Mesenchymal stem cell (in vitro differentiated cells and primary cell): ENCODE measurements around the gene DNAI4.
"Not testable (repeated sequence)": the region's sequence is repeated elsewhere in the genome, so short reads cannot be mapped to it uniquely, and the experiment has no call there.

Experiments
- DNase-seq: peaks from one replicate; pipeline ENCODE4 v3.0.0-alpha.2; 2013
- H2AFZ ChIP-seq: one replicate; pipeline ENCODE4 v1.6.1; 2013; ENCODE audit warnings: low read depth, mild to moderate bottlenecking, control low read depth, inconsistent platforms, low read length, moderate library complexity
- H2AK5ac ChIP-seq: 2 replicates; pipeline ENCODE4 v1.6.1; 2013; ENCODE audit warnings: low read length, moderate library complexity, mild to moderate bottlenecking, inconsistent platforms; ENCODE audit not compliant: severe bottlenecking
- H2BK120ac ChIP-seq: one replicate; pipeline ENCODE4 v1.6.1; 2013; ENCODE audit warnings: low read depth, mild to moderate bottlenecking, inconsistent platforms, low read length, moderate library complexity
- H2BK12ac ChIP-seq, 2 experiments: one replicate each; pipeline ENCODE4 v1.6.1; 2013; ENCODE audit warnings: inconsistent platforms in 2 of 2, low read length in 2 of 2, mild to moderate bottlenecking in 2 of 2, moderate library complexity in 2 of 2, control low read depth in 1 of 2
- H2BK15ac ChIP-seq: one replicate; pipeline ENCODE4 v1.6.1; 2013; ENCODE audit warnings: mild to moderate bottlenecking, low read depth, inconsistent platforms; ENCODE audit not compliant: poor library complexity, severe bottlenecking
- H2BK5ac ChIP-seq: 2 replicates; pipeline ENCODE4 v1.6.1; 2013; ENCODE audit warnings: low read depth, mild to moderate bottlenecking, low read length, control low read depth, inconsistent platforms; ENCODE audit not compliant: poor library complexity, severe bottlenecking
- H3K14ac ChIP-seq, 2 experiments: one replicate each; pipeline ENCODE4 v1.6.1; 2013; ENCODE audit warnings: inconsistent platforms in 2 of 2, low read length in 2 of 2, control low read depth in 1 of 2, mild to moderate bottlenecking in 1 of 2, moderate library complexity in 1 of 2
- H3K18ac ChIP-seq, 2 experiments: one replicate each; pipeline ENCODE4 v1.6.1; 2013; ENCODE audit warnings: inconsistent platforms in 2 of 2, low read length in 2 of 2, control low read depth in 1 of 2, low read depth in 1 of 2, mild to moderate bottlenecking in 1 of 2
- H3K23ac ChIP-seq, 2 experiments: one replicate each; pipeline ENCODE4 v1.6.1; 2013; ENCODE audit warnings: inconsistent platforms in 2 of 2, low read length in 2 of 2, mild to moderate bottlenecking in 2 of 2, moderate library complexity in 2 of 2, control low read depth in 1 of 2
- H3K27ac ChIP-seq: 2 replicates; pipeline ENCODE4 v1.5.1; 2013; ENCODE audit warnings: mild to moderate bottlenecking, moderate library complexity, low read length, control low read depth, inconsistent platforms; ENCODE audit not compliant: poor library complexity, severe bottlenecking
- H3K27me3 ChIP-seq, 2 experiments: 2 replicates each; pipeline versions ENCODE4 v1.6.1 to v1.7.0; 2013; ENCODE audit warnings: low read length in 2 of 2, mild to moderate bottlenecking in 2 of 2, moderate library complexity in 2 of 2, control low read depth in 1 of 2, inconsistent platforms in 1 of 2; ENCODE audit not compliant: control insufficient read depth in 1 of 2, insufficient read depth in 1 of 2
- H3K36me3 ChIP-seq, 2 experiments: 2 replicates each; pipeline versions ENCODE4 v1.6.1 to v1.7.0; 2013; ENCODE audit warnings: low read length in 2 of 2, control low read depth in 1 of 2, inconsistent platforms in 1 of 2, low read depth in 1 of 2, mild to moderate bottlenecking in 1 of 2; ENCODE audit not compliant: insufficient read depth in 2 of 2, control insufficient read depth in 1 of 2
- H3K4ac ChIP-seq, 2 experiments: one replicate each; pipeline ENCODE4 v1.6.1; 2013; ENCODE audit warnings: inconsistent platforms in 2 of 2, low read length in 2 of 2, mild to moderate bottlenecking in 2 of 2, moderate library complexity in 2 of 2, control low read depth in 1 of 2, low read depth in 1 of 2
- H3K4me1 ChIP-seq: 2 replicates; pipeline ENCODE4 v1.6.1; 2013; ENCODE audit warnings: low read depth, low read length, control low read depth; ENCODE audit not compliant: control insufficient read depth, insufficient read depth
- H3K4me2 ChIP-seq: 2 replicates; pipeline ENCODE4 v1.6.1; 2013; ENCODE audit warnings: low read length, mild to moderate bottlenecking, inconsistent platforms; ENCODE audit not compliant: poor library complexity, severe bottlenecking
- H3K4me3 ChIP-seq, 2 experiments: 2 replicates each; pipeline versions ENCODE4 v1.5.1 to v1.7.0; 2013; ENCODE audit warnings: low read length in 2 of 2, mild to moderate bottlenecking in 2 of 2, control low read depth in 1 of 2, low read depth in 1 of 2; ENCODE audit not compliant: insufficient read depth in 1 of 2
- H3K79me1 ChIP-seq: replicated peaks from 2 replicates; pipeline ENCODE4 v1.6.1; 2013; ENCODE audit warnings: mild to moderate bottlenecking, control low read depth, low read length, inconsistent platforms; ENCODE audit not compliant: poor library complexity, severe bottlenecking
- H3K9ac ChIP-seq: 2 replicates; pipeline ENCODE4 v1.7.0; 2013; ENCODE audit warnings: mild to moderate bottlenecking, low read length, moderate library complexity
- H3K9me3 ChIP-seq: 2 replicates; pipeline ENCODE4 v1.7.0; 2013; ENCODE audit warnings: mild to moderate bottlenecking, low read length; ENCODE audit not compliant: control insufficient read depth
- H4K8ac ChIP-seq: one replicate; pipeline ENCODE4 v1.6.1; 2013; ENCODE audit warnings: inconsistent platforms, mild to moderate bottlenecking, low read length, moderate library complexity
- H4K91ac ChIP-seq: one replicate; pipeline ENCODE4 v1.6.1; 2013; ENCODE audit warnings: mild to moderate bottlenecking, low read length, inconsistent platforms
- WGBS: methylation state at CpG from one replicate; pipeline ENCODE4 v1.1.7; 2013; ENCODE audit warnings: mixed read lengths; 5-methylcytosine and 5-hydroxymethylcytosine counted together

The DNAI4 gene

DNA sequence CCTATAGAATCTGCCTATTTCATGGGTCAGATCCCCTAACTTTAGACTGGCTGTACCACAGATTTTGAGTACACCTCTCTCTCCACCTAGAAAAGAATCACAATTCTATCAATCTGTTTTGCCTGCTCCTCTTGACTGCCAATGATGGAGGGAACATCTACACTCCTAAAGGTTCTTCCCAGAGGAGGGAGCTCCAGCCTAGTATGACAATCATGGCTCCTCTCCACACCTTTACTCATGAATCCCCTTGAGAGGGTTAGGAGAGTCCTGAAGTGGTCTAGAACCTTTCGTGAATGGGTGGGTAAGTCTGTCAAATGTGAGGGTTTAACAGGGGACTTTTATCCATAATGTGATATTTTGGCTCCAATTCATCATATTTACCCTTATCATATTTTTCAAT lies 48.0 kb downstream of the DNAI4 start:
- Histone ChIP-seq H3K9ac (no peak overlapping the region), H2BK12ac (no peak overlapping the region), H2BK5ac (no peak overlapping the region), H3K23ac (no peak overlapping the region), H3K79me1 (no peaks in the 10 kb centered on the region), H3K14ac (no peak overlapping the region), H3K4ac (no peak overlapping the region), H3K27ac (no peak overlapping the region), H2BK15ac (no peak overlapping the region), H4K8ac (no peak overlapping the region), H3K36me3 (no peaks in the 10 kb centered on the region), H4K91ac (no peak overlapping the region), H3K4me2 (no peak overlapping the region), H3K27me3 (no peaks in the 10 kb centered on the region), H3K4me3 (no peak overlapping the region), H3K18ac (no peak overlapping the region), H2AFZ (no peak overlapping the region), H2AK5ac (no peak overlapping the region), H3K4me1 (no peaks in the 10 kb centered on the region), H3K9me3 (peaks cover 24% of the 10 kb centered on the region), H2BK120ac (no peak overlapping the region)
- no peak for DNase-seq
- WGBS, result no CpG with 5 or more reads among the region's 1 CpG

DNA sequence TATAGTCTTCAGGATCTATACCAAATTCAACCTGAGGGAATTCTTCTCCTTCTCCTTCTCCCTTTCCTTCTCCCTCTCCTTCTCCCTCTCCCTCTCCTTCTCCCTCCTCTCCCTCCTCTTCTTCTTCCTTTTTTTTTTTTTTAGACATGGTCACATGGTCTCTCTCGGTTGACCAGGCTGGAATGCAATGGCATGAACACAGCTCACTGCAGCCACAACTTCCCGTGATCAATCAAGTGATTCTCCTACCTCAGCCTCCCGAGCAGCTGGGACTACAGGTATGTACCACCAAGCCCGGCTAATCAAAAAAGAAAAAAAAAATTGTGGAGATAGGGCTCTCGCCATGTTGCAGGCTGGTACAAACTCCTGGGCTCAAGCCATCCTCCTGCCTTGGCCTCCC lies 51.5 kb downstream of the DNAI4 start:
- H3K27me3 ChIP-seq, result no peaks in the 10 kb centered on the region
- no peaks in the 10 kb centered on the region for H3K79me1 ChIP-seq
- DNase-seq, result no peak
- no peak overlapping the region for H4K8ac ChIP-seq
- H3K27ac ChIP-seq, result no peak overlapping the region
- no peak overlapping the region for H2BK12ac ChIP-seq
- no peak overlapping the region for H2AFZ ChIP-seq
- H3K23ac ChIP-seq, result no peak overlapping the region
- no peak overlapping the region for H2BK15ac ChIP-seq
- no peaks in the 10 kb centered on the region for H3K36me3 ChIP-seq
- no peak overlapping the region for H2BK5ac ChIP-seq
- H3K4me3 ChIP-seq, result no peak overlapping the region
- H3K14ac ChIP-seq, result no peak overlapping the region
- H3K4me1 ChIP-seq, result no peaks in the 10 kb centered on the region
- H3K4ac ChIP-seq, result no peak overlapping the region
- H3K9ac ChIP-seq, result no peak overlapping the region
- WGBS, result 86% methylated on average over 5 of the region's 5 CpGs
- no peak overlapping the region for H3K4me2 ChIP-seq
- H4K91ac ChIP-seq, result no peak overlapping the region
- peaks cover 5% of the 10 kb centered on the region for H3K9me3 ChIP-seq
- no peak overlapping the region for H3K18ac ChIP-seq
- H2AK5ac ChIP-seq, result no peak overlapping the region
- H2BK120ac ChIP-seq, result no peak overlapping the region

DNA sequence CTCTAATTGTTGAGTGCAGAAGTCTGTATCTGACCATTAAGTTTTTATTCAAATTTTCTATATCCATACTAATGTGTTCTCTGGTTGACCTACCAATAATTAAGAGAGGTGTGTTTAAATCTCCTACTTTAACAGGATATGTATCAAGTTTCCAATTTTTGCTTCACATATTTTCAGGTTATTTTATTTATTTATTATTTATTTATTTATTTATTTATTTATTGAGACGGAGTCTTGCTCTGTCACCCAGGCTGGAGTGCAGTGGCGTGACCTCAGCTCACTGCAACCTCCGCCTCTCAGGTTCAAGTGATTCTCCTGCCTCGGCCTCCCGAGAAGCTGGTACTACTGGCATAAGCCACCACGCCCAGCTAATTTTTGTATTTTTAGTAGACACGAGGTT lies 52.6 kb downstream of the DNAI4 start:
- H3K4me3 ChIP-seq, H3K18ac ChIP-seq, H2BK15ac ChIP-seq, H3K14ac ChIP-seq, H3K27me3 ChIP-seq, H2BK5ac ChIP-seq, H2BK120ac ChIP-seq, H3K9me3 ChIP-seq, H3K36me3 ChIP-seq, H2AK5ac ChIP-seq, H3K4me2 ChIP-seq, H4K8ac ChIP-seq, H2BK12ac ChIP-seq, H2AFZ ChIP-seq, H3K9ac ChIP-seq, H3K4me1 ChIP-seq, H3K23ac ChIP-seq, H3K4ac ChIP-seq, DNase-seq, H3K79me1 ChIP-seq, H3K27ac ChIP-seq, H4K91ac ChIP-seq: not testable (repeated sequence)
- 99% methylated on average over 7 of the region's 7 CpGs for WGBS

DNA sequence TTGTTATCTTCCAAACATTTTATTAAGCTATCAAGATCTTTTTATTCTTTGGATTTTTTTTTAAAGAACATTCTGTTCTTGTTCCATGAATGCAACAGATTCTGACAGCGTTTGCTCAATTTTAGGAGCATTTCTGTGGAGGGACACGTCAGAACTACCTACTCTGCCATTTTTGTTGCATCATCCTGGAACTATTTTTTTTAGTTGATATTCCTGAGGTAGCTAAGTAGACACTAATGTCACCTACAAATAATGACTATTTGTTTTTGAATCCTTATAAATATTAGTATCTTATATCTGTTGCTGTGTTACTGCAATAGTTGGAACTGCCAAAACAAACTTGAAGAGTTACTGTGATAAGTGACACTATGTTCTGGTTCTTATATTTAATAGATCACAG lies 57.2 kb downstream of the DNAI4 start:
- Histone ChIP-seq H2AFZ (no peak overlapping the region), H4K8ac (no peak overlapping the region), H2BK15ac (no peak overlapping the region), H2BK5ac (no peak overlapping the region), H3K4me1 (no peaks in the 10 kb centered on the region), H3K18ac (no peak overlapping the region), H3K79me1 (no peaks in the 10 kb centered on the region), H2BK12ac (no peak overlapping the region), H3K23ac (no peak overlapping the region), H3K36me3 (no peaks in the 10 kb centered on the region), H3K4me2 (no peak overlapping the region), H3K4me3 (no peak overlapping the region), H3K9ac (no peak overlapping the region), H3K4ac (no peak overlapping the region), H2AK5ac (no peak overlapping the region), H3K27me3 (no peaks in the 10 kb centered on the region), H2BK120ac (no peak overlapping the region), H3K9me3 (no peaks in the 10 kb centered on the region), H3K27ac (no peak overlapping the region), H4K91ac (no peak overlapping the region), H3K14ac (no peak overlapping the region)
- no peak for DNase-seq
- WGBS, result 100% methylated on average over 1 of the region's 2 CpGs
